NCI-H2029 (cell line): ENCODE measurements around the gene JMJD4.
"Not testable (repeated sequence)": the region's sequence is repeated elsewhere in the genome, so short reads cannot be mapped to it uniquely, and the experiment has no call there.

Experiments used
- DNase-seq: peaks from one replicate; lab custom pipeline; 2025; lab: John Stamatoyannopoulos, UW

Gene JMJD4

DNA sequence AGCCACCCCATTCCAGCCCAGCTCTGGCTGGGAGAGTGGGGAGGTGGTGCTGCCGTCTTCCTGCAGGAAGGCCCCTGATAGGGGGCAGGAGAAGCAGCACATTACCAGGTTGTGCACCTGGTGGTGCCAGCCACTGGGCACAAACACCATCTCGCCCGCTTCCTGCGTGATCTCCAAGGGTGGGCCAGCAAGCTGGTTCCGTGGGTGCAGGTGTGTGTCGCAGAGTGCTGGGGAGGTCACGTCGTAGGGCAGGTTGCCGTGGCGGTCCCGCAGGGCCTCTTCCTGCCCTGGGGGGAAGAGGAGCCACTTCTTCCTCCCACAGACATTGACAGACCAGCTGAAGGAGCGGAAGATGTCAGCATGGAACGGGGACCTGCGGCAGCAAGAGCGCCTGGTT lies 1.8 kb downstream of the JMJD4 start:
- no peak for DNase-seq

GRCh38 chr1:227732586-227733308 lies 2.4 kb downstream of the JMJD4 start:
- no peak for DNase-seq

DNA sequence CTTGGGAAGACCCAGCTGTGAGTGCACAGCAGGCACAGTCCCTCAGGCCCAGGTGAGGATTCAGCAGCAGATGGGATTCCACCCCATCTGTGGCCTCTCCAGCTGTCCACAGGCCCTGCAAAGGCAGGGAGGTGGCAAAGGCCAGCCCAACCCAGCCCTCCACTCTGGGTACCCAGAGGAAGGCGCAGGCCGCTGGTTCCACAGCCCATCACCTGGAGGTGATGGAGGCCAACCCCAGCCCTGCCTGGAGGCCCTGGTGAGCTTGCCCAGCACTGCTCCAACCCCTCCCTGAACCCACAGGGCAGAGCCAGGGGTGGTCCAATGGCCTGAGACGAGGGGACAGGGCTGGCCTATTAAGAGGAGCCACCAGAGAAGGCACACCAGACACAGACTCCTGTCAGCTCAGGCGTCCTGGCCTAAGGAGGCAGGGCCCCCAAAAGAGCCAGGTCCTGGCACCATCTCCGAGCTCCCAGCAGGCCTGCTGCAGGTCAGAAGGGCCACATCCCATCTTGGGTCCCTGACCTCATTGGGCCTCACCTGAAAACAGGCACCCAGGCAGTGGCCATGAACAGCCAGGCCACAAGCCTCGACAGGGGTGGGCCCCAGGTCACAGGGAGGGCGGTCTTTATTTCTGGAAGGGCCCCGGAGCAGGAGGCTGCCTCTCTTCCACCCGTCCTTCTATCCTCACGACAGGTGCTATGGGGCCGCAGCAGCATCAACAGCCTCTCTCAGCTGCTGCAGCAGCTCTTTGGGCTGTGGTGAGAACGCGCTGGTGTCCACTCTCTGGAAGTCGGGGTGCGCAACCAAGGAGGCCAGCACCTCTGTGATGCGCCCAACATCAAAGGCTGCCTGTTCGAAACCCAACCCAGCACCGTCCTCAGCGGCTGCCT lies 3.2 kb downstream of the JMJD4 start:
- no peak for DNase-seq

GRCh38 chr1:227731241-227731677 lies 3.8 kb downstream of the JMJD4 start:
- DNase-seq, result no peak

DNA sequence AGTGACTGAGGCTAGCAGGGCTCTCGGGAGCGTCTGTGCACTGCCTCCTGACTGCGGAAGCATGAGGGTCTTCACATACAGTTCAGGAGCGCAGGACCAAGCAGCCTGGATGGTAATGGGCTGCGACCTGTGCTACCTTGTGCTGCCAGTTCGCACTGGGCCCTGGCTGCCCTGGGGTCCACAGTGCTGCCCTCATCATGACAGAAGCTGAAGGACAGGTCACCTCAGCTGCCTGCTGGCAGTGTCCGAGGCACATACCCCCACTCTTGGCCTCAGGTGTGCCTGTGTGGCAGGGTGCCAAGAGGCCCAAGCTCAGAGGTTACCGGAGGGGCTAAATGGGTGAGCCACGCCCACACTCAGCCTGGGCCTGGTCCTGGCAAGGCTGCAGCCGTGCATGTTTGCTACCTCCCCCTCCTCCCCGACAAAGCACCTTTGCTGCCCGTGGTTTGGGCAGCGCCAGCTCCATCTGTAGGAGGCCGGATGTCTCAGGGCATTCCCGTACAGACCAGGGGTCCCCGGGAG lies 4.4 kb downstream of the JMJD4 start:
- DNase-seq, result no peak

DNA sequence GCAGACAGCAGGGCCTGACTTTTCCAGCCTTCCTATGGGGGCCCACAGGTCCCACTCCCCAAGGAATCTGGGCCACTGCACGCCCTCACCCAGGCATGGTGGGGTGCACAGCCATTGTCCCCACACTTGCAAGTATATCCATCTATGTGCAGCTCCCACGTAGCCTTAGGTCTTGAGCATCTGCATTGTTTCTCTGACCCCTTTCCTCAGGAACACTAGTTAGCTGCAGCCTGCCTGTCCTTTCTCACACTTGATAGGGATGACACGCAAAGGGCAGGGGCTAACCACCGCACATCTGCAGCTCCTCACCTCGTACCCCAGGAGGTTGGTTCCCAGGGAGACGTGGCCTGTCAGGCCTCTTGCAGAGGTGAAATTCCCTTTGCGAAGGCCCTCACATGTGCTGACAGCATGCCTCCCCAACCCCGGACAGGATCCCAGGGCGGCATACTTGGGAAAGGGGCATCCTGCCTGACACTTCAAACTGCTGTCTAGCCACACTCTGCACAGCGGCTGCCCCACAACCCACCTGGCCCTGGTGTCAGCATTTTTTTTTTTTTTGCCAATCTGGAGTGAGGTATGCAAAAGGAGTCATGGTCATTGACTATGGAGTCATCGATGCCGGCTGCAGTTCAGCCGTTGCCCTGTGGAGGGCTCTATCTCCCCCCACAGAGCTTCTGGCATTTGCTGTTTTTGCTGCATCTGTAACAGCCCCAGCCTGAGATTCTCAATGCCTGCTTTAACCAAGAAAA lies 5.0 kb downstream of the JMJD4 start:
- DNase-seq, result peak; percentile 6

GRCh38 chr1:227729144-227729880 lies 5.8 kb downstream of the JMJD4 start:
- DNase-seq, result no peak

- DNase-seq, result no peak
Measured at GRCh38 chr1:227728892-227729143, 6.3 kb downstream of the JMJD4 start.

DNA sequence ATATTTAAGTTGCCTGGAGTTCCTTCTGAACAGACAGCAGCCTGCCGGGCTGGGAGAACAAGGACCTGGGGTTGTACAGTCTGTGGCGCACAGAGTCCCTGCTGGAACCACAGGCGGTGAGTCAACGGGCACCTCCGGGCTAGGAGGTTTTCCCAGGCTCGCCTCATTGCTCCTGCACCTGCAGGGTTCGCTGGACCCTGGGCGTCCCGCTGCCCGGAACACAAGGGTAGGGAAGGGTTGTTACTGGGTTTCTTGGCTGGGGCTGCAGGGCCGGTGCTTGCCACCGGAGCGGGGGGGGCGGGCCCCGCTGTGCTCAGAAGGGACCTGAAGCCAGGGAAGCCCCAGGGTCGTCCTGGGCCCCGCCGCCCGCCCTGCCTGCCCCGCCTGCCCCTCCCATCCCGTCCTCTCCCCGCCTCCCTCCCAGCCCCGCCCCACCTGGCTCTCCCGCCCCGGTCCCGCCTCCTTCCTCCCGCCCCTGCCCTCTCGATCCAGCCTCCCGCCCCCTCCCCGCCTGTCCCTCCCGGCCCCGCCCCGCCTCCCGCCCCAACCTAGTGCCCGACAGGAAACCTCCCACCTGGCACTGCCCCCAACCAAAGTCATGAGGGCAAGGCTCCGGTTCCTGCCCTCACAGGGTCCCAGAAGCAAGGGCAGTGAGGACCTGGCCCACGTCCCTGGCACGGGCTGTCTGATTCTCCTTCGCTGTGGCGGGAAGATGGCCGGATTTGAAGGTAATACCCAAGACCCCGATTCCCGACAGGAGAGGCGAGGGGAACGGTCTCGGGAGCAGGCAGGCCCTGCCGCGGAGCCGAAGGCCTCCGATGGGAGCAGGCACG lies 6.8 kb downstream of the JMJD4 start:
- peak; percentile 53 for DNase-seq

- no peak for DNase-seq
Measured at GRCh38 chr1:227726924-227727599, 8.0 kb downstream of the JMJD4 start.

GRCh38 chr1:227726318-227726717 lies 8.8 kb downstream of the JMJD4 start:
- no peak for DNase-seq

DNA sequence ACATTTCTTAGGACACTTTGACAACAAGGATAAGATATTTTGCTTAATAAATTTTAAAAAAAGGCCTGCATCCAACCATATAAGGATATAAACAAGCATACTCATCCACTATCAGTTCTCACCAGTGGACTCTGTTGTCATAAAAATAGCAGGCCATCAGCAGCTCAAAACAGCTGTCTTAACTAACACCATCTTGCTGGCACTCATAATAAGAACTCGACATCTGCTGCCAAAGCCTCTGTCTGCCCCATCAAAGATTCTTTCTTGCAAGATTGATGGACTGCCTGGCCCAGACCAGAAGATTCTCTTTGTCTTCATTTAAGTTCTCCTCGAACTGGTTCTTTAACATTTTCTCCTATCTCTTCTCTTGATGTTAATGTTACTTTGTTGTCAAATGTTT lies 10.1 kb downstream of the JMJD4 start:
- no peak for DNase-seq

- no peak for DNase-seq
Measured at GRCh38 chr1:227723474-227723873, 11.6 kb downstream of the JMJD4 start.

- no peak for DNase-seq
Measured at GRCh38 chr1:227718932-227719331, 16.2 kb downstream of the JMJD4 start.

GRCh38 chr1:227712648-227713047 lies 22.5 kb downstream of the JMJD4 start:
- no peak for DNase-seq

DNA sequence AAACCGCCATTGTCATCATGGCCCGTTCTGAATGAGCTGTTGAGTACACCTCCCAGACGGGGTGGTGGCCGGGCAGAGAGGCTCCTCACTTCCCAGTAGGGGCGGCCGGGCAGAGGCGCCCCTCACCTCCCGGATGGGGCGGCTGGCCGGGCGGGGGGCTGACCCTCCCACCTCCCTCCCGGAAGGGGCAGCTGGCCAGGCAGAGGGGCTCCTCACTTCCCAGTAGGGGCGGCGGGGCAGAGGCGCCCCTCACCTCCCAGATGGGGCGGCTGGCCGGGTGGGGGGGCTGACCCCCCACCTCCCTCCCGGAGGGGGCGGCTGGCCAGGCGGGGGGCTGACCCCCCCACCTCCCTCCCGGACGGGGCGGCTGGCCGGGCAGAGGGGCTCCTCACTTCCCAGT lies 24.6 kb downstream of the JMJD4 start:
- DNase-seq, result not testable (repeated sequence)

DNA sequence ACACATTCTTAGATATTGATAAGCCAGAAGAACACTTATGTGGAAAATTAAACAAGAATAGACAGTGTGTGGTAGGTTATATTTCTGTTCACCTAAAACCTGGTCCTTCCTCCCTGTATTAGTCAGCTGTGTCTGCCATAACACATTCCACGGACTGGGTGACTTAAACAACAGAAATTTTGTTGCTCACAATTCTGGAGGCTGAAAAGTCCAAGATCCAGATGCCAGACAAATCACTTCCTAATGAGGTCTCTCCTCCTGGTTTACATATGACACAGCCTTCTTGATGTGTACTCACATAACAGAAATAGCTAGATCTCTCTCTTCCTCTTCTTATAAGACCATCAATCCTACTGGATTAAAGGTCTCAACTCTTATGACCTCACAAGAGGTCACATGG lies 25.7 kb downstream of the JMJD4 start:
- no peak for DNase-seq

GRCh38 chr1:227707846-227708245 lies 27.3 kb downstream of the JMJD4 start:
- no peak for DNase-seq

DNA sequence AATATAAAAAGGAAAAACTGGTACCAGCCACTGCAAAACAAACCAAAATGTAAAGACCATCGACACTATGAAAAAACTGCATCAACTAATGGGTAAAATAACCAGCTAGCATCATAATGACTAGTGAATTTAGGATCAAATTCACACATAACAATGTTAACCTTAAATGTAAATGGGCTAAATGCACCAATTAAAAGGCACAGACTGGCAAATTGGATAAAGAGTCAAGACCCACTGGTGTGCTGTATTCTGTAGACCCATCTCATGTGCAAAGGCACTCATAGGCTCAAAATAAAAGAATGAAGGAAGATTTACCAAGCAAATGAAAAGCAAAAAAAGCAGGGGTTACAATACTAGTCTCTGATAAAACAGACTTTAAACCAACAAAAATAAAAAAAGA lies 33.5 kb downstream of the JMJD4 start:
- DNase-seq, result not testable (repeated sequence)

- no peak for DNase-seq
Measured at GRCh38 chr1:227697321-227697864, 37.7 kb downstream of the JMJD4 start.
